Limb (tissue), 2 donors: ENCODE results near the gene PDE9A.

ENCODE experiments used
- DNase-seq, 2 donors: peaks; one replicate each; pipeline ENCODE4 v3.0.0-alpha.2; 2016; ENCODE audit errors: extremely low spot score in 2 of 2

The PDE9A gene

DNA sequence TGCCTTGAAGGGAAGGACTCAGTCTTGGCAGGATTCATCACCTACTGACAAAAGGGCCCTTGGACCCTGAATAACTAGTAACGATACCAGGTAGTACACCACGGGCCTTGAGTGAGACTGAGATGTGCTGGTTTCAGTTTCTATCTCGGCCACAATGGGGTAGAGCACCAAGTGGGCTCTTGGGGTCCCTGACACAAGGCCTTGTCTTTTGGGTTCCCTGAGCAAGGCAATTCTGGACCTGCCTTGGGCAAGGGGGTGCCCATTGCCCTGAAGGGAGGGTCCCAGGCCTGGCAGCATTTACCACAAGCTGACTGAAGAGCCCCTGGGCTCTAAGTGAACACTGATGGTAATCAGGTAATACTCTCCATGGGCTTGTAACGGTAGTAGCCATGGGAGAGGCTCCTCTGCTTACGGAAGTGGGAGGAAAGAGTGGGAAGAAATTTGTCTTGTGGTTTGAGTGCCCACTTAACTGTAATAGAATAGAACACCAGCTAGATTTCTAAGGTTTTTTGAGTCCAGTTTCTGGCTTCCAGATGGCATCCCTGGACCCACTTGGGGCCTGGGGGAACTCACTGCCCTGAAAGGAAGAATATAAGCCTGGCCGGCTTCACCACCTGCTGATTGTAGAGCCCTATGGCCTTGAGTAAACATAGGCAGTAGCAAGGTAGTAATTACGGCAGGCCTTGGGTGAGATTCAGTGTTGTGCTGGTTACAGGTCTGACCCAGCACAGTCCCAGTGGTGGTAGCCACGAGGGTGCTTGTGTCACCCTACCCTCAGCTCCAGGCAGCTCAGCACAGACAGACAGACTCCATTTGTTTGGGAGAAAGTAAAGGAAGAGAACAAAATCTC, 167.4 kb downstream of the PDE9A start:
- no peak for DNase-seq
